PC-9 (cell line): ENCODE measurements around the gene ZNF438.

ENCODE experiments used
- CTCF ChIP-seq: fragments of 200-600 bp; sonication (generic); conservative IDR thresholded peaks from 2 replicates; pipeline ENCODE4 v1.6.1; 2017; ENCODE audit warnings: mixed run types, antibody characterized with exemption, mild to moderate bottlenecking, moderate library complexity
- EZH2 ChIP-seq: fragments of 200-600 bp; sonication (generic); IDR thresholded peaks from 2 replicates; pipeline ENCODE4 v1.8.0; 2017; ENCODE audit warnings: antibody characterized with exemption, low read depth

- TF ChIP-seq CTCF (no peak), EZH2 (no peak)
These were observed 44.2 kb downstream of the ZNF438 start for GRCh38 chr10:30987463-30987862.
